Measurements from ENCODE around the gene PEAK1.
"Not testable (repeated sequence)": the region's sequence is repeated elsewhere in the genome, so short reads cannot be mapped to it uniquely, and the experiment has no call there.

PEAK1 gene

DNA sequence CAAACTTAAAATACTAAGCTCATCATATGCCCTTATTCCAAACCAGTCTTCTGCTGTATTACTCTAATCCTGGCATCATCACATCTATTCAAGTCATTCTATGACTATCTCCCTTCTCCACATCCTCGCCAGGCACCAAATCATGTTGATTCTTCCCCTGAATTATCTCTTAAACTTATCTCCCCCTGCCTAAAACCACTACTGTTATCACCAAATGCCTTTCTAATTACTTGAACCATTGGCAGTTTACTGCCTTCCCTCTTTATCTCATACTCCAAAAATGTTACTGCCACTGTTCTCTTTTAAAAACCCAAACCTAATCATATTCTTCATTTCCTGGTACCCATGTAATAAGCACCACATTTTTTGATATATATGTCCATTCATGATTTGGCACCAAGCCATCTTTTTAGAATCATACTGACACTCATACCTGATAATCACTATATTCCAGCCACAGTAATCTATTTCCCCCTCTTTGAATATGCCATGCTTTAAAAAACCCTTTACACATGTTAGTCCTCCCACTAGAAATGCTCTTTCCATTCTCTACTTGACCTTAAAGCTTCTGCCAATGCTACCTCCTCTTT lies 126.8 kb downstream of the PEAK1 start:
- no peak for TF ChIP-seq Cebpa-rat (IDR thresholded peaks at IDR 0.05)
- Histone ChIP-seq H3K4me2 (no peak overlapping the region), H3K9me3 (no peaks in the 10 kb centered on the region), H3K9ac (no peak overlapping the region), H3K27ac (no peak overlapping the region), H3K4me3 (no peak overlapping the region), H3K36me3 (no peaks in the 10 kb centered on the region), H4K20me1 (no peaks in the 10 kb centered on the region), H3K4me1 (no peaks in the 10 kb centered on the region), H3K27me3 (no peaks in the 10 kb centered on the region)

GRCh38 chr15:77291107-77291506 lies 128.8 kb downstream of the PEAK1 start:
- Histone ChIP-seq H3K9ac (no peak overlapping the region), H3K4me2 (no peak overlapping the region), H3K27ac (no peak overlapping the region), H3K4me3 (no peak overlapping the region), H3K27me3 (no peaks in the 10 kb centered on the region), H3K9me3 (no peaks in the 10 kb centered on the region), H3K36me3 (no peaks in the 10 kb centered on the region), H4K20me1 (no peaks in the 10 kb centered on the region), H3K4me1 (no peaks in the 10 kb centered on the region)
- TF ChIP-seq Cebpa-rat (IDR thresholded peaks at IDR 0.05) = no peak

GRCh38 chr15:77287385-77287784 lies 132.5 kb downstream of the PEAK1 start:
- Histone ChIP-seq H4K20me1 (no peaks in the 10 kb centered on the region), H3K4me3 (no peak overlapping the region)
- no peak for TF ChIP-seq Cebpa-rat (IDR thresholded peaks at IDR 0.05)

DNA sequence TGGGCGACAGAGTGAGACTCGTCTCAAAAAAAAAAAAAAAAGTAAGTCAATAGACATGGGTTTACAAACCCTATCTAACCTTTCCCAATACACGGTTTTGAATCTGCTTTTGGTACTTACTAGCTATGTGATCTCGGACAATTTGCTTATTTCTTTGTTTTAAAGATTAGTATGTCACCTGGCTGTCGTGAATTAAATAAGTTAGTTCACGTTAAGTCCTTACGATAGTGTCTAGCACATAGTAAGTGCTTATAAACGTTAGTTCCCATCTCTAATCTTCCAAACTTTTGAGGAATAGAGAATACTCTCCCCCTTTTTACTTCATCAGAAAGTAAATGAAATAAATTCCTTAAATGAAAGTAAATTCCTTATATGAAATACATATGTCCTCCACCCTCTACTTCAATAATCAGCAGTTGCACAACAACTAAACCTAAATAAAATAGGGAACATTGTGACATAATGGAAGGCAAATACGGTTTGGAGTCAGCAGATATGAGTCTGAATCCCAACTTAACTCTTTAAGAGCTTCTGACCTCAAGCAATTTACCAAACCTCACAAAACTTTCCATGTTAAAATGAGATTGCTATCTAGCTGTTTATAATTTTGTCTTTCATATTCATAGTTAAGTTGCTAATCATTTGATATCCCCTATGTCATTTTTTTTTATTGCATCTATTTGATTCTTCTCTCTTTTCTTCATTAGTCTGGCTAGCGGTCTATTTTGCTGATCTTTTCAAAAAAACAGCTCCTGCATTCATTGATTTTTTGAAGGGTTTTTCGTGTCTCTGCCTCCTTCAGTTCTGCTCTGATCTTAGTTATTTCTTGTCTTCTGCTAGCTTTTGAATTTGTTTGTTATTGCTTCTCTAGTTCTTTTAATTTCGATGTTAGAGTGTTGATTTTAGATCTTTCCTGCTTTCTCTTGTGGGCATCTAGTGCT lies 134.6 kb downstream of the PEAK1 start:
- no peak overlapping the region for H3K4me2 ChIP-seq
- TF ChIP-seq Cebpa-rat (IDR thresholded peaks at IDR 0.05) = no peak
- H4K20me1 ChIP-seq = no peaks in the 10 kb centered on the region
- H3K9ac ChIP-seq = no peak overlapping the region
- H3K4me3 ChIP-seq = no peak overlapping the region
- H3K9me3 ChIP-seq = no peaks in the 10 kb centered on the region
- no peak overlapping the region for H3K27ac ChIP-seq
- no peaks in the 10 kb centered on the region for H3K4me1 ChIP-seq
- no peaks in the 10 kb centered on the region for H3K27me3 ChIP-seq
- H3K36me3 ChIP-seq = no peaks in the 10 kb centered on the region

More at GRCh38 chr15:77287385-77287784, 132.5 kb downstream of the PEAK1 start:
- no peak overlapping the region for H3K27ac ChIP-seq
- no peak overlapping the region for H3K9ac ChIP-seq
- no peaks in the 10 kb centered on the region for H3K27me3 ChIP-seq
- H3K4me2 ChIP-seq = no peak overlapping the region
- no peaks in the 10 kb centered on the region for H3K9me3 ChIP-seq
- no peaks in the 10 kb centered on the region for H3K4me1 ChIP-seq
- H3K36me3 ChIP-seq = no peaks in the 10 kb centered on the region

DNA sequence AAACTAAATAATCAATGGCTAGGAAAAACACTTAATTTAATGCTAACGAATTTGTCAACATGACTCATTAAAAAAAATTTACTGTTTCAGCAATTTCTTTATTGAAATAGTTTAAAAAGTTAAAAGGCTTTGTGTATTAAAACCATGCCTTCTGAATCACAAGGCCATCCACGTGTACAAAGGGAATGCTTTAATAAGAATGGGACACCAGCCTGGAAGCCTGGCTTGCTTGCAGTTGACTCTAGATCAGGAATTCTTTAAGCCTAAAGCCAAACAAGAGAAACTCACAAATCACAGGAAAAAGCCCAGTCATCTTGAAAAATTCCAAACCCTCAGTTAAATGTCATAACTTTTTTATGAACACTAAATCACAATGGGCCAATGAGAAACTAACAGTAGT lies 137.6 kb downstream of the PEAK1 start:
- H3K36me3 ChIP-seq = no peaks in the 10 kb centered on the region
- H3K27ac ChIP-seq = no peak overlapping the region
- H3K9ac ChIP-seq = no peak overlapping the region
- H4K20me1 ChIP-seq = no peaks in the 10 kb centered on the region
- TF ChIP-seq Cebpa-rat (IDR thresholded peaks at IDR 0.05) = no peak
- no peak overlapping the region for H3K4me2 ChIP-seq
- H3K9me3 ChIP-seq = no peaks in the 10 kb centered on the region
- no peaks in the 10 kb centered on the region for H3K4me1 ChIP-seq
- H3K4me3 ChIP-seq = no peak overlapping the region
- no peaks in the 10 kb centered on the region for H3K27me3 ChIP-seq

DNA sequence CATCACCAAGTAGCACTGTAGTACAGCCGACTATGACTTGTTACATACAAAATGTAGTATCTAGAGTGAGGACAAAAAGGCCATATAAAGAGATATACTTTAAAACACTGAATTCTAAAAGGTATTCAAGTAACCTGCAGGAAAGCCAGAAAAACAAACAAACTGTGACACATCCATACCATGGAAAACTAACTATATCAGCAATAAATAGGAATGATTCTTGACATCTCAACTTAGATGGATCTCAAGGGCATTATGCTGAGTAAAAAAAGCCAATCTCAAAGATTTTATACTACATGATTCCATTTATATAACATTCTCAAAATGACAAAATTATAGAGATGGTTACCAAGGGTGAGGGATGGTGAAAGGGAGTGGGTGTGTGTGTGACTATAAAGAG lies 143.0 kb downstream of the PEAK1 start:
- Histone ChIP-seq H3K4me2 (no peak overlapping the region), H3K9me3 (peaks cover 4% of the 10 kb centered on the region; the same call in 1 of the 2 replicates), H3K36me3 (no peaks in the 10 kb centered on the region), H4K20me1 (no peaks in the 10 kb centered on the region), H3K4me3 (no peak overlapping the region), H3K4me1 (peaks cover 7% of the 10 kb centered on the region; the same call in 1 of the 2 replicates), H3K27me3 (no peaks in the 10 kb centered on the region), H3K9ac (no peak overlapping the region), H3K27ac (no peak overlapping the region)
- no peak for TF ChIP-seq Cebpa-rat (IDR thresholded peaks at IDR 0.05)

DNA sequence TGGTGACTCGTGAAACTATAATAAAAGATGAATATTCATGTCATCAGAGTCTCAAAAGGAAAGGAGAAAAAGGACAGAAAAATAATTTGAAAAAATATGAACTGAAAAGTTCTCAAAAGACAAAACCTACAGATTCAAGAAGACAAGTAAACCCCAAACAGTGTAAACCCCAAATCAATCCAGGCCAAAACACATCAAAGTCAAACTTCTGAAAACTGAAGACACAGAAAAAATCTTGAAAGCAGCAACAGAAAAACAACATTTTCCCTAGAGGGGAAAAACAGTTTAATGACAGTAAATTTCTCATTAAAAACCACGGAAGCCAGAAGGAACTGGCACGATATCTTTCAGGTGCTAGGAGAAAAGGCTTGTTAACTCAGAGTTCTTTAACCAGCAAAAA lies 143.8 kb downstream of the PEAK1 start:
- H3K36me3 ChIP-seq = no peaks in the 10 kb centered on the region
- H3K9ac ChIP-seq = no peak overlapping the region
- H3K9me3 ChIP-seq = peaks cover 4% of the 10 kb centered on the region; the same call in 1 of the 2 replicates
- peaks cover 7% of the 10 kb centered on the region; the same call in 1 of the 2 replicates for H3K4me1 ChIP-seq
- H3K27ac ChIP-seq = no peak overlapping the region
- no peaks in the 10 kb centered on the region for H3K27me3 ChIP-seq
- H3K4me2 ChIP-seq = no peak overlapping the region
- no peak for TF ChIP-seq Cebpa-rat (IDR thresholded peaks at IDR 0.05)
- H3K4me3 ChIP-seq = no peak overlapping the region
- no peaks in the 10 kb centered on the region for H4K20me1 ChIP-seq

- not testable (repeated sequence) for H3K9me3 ChIP-seq, H3K36me3 ChIP-seq, H3K9ac ChIP-seq, H3K27me3 ChIP-seq, H3K4me3 ChIP-seq, H4K20me1 ChIP-seq, H3K4me1 ChIP-seq, H3K4me2 ChIP-seq, H3K27ac ChIP-seq
Measured at GRCh38 chr15:77273136-77273535, 146.8 kb downstream of the PEAK1 start.

GRCh38 chr15:77266708-77267386 lies 153.1 kb downstream of the PEAK1 start:
- no peak overlapping the region for H3K27ac ChIP-seq
- no peaks in the 10 kb centered on the region for H4K20me1 ChIP-seq
- no peaks in the 10 kb centered on the region for H3K4me1 ChIP-seq
- no peaks in the 10 kb centered on the region for H3K36me3 ChIP-seq
- H3K27me3 ChIP-seq = no peaks in the 10 kb centered on the region
- H3K9ac ChIP-seq = no peak overlapping the region
- H3K9me3 ChIP-seq = no peaks in the 10 kb centered on the region
- H3K4me2 ChIP-seq = no peak overlapping the region
- no peak overlapping the region for H3K4me3 ChIP-seq
- no peak for TF ChIP-seq Cebpa-rat (IDR thresholded peaks at IDR 0.05)

DNA sequence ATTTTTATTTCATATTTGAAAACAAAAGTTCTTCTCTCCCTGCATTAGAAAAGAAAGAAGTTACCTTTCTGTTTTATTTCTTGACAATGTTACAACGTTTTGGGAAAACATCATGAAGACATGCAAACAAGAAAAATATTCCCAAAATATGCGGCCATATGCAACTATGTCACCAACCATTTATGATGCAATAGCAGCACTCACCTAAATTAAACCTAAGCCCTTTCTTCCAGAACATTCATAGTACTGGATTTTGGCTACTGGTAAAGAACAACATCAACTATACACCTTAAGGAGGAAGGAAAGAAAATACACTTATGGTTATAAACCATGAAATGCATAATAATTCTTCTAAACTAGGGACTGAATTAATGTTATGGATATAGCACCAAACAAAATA lies 164.5 kb downstream of the PEAK1 start:
- no peaks in the 10 kb centered on the region for H4K20me1 ChIP-seq
- H3K27ac ChIP-seq = no peak overlapping the region
- H3K9me3 ChIP-seq = peaks cover under 1% of the 10 kb centered on the region; the same call in 1 of the 2 replicates
- no peaks in the 10 kb centered on the region for H3K4me1 ChIP-seq
- H3K27me3 ChIP-seq = no peaks in the 10 kb centered on the region
- no peak for TF ChIP-seq Cebpa-rat (IDR thresholded peaks at IDR 0.05)
- H3K36me3 ChIP-seq = no peaks in the 10 kb centered on the region
- H3K4me2 ChIP-seq = no peak overlapping the region
- H3K4me3 ChIP-seq = no peak overlapping the region
- no peak overlapping the region for H3K9ac ChIP-seq

Measured in BLaER1 (cell line).